ENCODE data around the gene WDR6.

GRCh38 chr3:49021813-49022687, 14.9 kb downstream of the WDR6 start, which contains the start of gene NDUFAF3:
- peak in 1 of 2 experiments; percentile 25; a peak in 1 of 4 replicates for TF ChIP-seq EP300 (IDR thresholded peaks at IDR 0.05; ENCODE audit: borderline replicate concordance in 1 of 2, control insufficient read depth in 1 of 2, low read depth in 2 of 2, low read length in 2 of 2)
- no peak for TF ChIP-seq SREBF1 (IDR thresholded peaks at IDR 0.05; ENCODE audit: low read length)
- TF ChIP-seq POLR2A (IDR thresholded peaks at IDR 0.05; ENCODE audit: low read depth, low read length) = no peak
- no peak for TF ChIP-seq EZH2 (IDR thresholded peaks at IDR 0.05; ENCODE audit: borderline replicate concordance, control insufficient read depth, low read depth, low read length)
- TF ChIP-seq FOS (IDR thresholded peaks at IDR 0.05; ENCODE audit: borderline replicate concordance, extremely low read depth, insufficient read length) = no peak
